GM19328 (cell line): ENCODE results near the gene METAP1.
"Not testable (repeated sequence)": the region's sequence is repeated elsewhere in the genome, so short reads cannot be mapped to it uniquely, and the experiment has no call there.

Source experiments
- ATAC-seq: cut with Tn5 transposase; IDR thresholded peaks from one replicate; pipeline ENCODE4 v1.9.1; 2021; ENCODE audit warnings: mild to moderate bottlenecking, moderate library complexity; ENCODE audit not compliant: unreplicated experiment

Gene METAP1

DNA sequence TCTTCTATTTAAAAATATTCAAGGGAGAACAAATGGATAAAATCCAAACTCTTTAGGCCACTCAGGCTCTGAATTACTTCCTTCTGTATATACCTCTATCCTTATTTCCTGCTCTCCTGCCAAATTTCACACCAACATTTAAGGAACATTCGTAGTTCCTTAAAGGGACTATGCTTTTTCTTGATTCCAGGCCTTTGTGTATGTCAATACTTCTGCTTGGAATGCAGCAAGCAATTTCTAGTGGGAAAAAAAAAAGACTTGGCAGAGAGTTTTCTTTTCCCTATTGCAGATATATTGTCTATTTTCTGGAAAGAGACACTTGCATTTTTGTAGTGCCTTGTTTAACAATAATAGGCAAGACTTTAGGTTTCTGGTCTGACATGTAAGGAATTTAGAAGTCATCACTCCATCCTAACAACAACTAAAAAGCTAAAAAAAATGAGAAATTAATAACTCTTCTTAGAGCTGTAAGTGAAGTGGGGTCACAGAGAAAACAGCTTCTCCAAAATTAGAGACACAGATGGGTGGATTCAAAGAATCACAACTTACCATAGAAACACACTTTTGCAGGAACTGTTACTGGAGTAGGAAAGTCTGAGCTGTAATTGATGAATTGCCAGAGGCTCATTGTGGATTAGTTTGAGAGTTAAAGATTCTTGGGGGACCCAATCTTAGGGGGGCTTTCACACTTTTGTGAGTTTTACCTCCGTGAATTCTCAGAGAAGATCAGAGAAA, 95.1 kb downstream of the METAP1 start:
- no peak for ATAC-seq

- ATAC-seq: no peak
These were observed 95.7 kb downstream of the METAP1 start for GRCh38 chr4:99091216-99091575.

DNA sequence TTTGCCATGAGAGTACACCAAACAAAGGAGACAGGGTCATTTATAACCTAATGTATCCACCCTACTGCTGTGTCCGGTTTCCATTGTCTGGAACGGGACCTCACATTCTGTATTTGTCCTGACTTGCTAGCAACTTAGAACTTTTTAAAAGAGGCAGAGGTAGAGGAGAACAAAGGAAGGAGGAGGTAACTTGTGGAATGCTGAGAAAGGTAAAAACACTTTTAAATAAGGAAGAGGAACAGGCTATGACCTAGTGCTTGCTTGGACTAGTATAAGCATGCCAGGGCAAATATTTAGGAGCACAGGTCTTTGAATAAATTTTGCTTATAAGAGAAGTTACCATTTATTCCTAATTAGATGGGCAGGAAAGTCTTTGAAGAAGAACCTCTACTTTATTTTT, 96.3 kb downstream of the METAP1 start:
- not testable (repeated sequence) for ATAC-seq

GRCh38 chr4:99099311-99099710, 103.8 kb downstream of the METAP1 start:
- no peak for ATAC-seq

DNA sequence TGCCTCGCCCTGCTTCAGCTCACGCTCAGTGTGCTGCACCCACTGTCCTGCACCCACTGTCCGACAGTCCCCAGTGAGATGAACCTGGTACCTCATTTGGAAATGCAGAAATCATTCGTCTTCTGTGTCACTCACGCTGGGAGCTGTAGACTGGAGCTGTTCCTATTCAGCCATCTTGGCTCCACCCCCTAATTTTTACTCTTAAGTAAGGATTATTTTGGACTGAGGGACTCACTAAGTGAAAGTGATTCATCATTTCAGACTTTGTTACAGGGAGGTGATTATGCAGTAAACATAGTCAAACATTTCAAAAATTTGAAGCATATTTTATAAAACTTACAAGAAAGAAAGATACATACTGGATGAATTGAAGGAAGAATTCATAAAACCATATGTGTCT, 104.3 kb downstream of the METAP1 start:
- not testable (repeated sequence) for ATAC-seq

- no peak for ATAC-seq
These were observed 105.4 kb downstream of the METAP1 start for GRCh38 chr4:99100876-99101275.

GRCh38 chr4:99102634-99103033, 107.1 kb downstream of the METAP1 start:
- ATAC-seq: no peak

- ATAC-seq: no peak
These were observed 107.6 kb downstream of the METAP1 start for GRCh38 chr4:99103166-99103565.

GRCh38 chr4:99104153-99104552, 108.6 kb downstream of the METAP1 start:
- no peak for ATAC-seq

- ATAC-seq: not testable (repeated sequence)
These were observed 113.8 kb downstream of the METAP1 start for GRCh38 chr4:99109286-99109685.
